ENCODE measurements around the gene SBDS.
"Not testable (repeated sequence)": the region's sequence is repeated elsewhere in the genome, so short reads cannot be mapped to it uniquely, and the experiment has no call there.

SBDS gene

DNA sequence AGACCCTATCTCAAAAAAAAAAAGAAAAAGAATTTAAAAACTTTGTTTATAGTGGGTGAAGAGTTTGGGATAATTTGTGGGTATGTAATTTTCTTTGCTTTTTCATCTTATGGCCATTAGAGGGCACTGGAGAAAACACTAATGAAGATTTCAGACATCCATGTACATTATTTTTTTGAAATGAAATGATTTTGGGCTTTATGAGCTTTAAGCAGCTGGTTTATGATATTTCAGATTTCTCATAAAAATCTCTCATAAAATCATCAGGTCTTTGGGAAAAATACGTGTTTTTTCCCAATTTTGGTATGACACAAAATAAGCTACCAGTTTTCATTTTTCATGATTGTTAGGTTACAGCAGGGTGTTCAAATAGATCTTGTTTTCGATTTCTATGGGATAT is 45.4 kb upstream of the SBDS start:
- H3K27ac ChIP-seq (ENCODE audit: extremely low read depth, low read depth, low read length); POLR2A ChIA-PET; H3K4me3 ChIP-seq (ENCODE audit: low read depth, low read length); H3K4me1 ChIP-seq (ENCODE audit: control insufficient read depth, insufficient read depth, low read length); H3K9me3 ChIP-seq (ENCODE audit: control insufficient read depth, insufficient read depth, low read depth, low read length); H3K36me3 ChIP-seq (ENCODE audit: control insufficient read depth in 2 of 2, insufficient read depth in 1 of 2, low read length in 2 of 2): not testable (repeated sequence)
- TF ChIP-seq ZNF654 (tag by site-specific recombination; IDR thresholded peaks at IDR 0.05; ENCODE audit: low read depth): peak; percentile 36
- CTCF ChIA-PET: interaction anchor here (0.6 to 0.9 kb wide), 12 partner anchors 8 to 1051 kb away, joined by 3 to 7 read pairs (median 3); no protein-coding TSS in a partner anchor

DNA sequence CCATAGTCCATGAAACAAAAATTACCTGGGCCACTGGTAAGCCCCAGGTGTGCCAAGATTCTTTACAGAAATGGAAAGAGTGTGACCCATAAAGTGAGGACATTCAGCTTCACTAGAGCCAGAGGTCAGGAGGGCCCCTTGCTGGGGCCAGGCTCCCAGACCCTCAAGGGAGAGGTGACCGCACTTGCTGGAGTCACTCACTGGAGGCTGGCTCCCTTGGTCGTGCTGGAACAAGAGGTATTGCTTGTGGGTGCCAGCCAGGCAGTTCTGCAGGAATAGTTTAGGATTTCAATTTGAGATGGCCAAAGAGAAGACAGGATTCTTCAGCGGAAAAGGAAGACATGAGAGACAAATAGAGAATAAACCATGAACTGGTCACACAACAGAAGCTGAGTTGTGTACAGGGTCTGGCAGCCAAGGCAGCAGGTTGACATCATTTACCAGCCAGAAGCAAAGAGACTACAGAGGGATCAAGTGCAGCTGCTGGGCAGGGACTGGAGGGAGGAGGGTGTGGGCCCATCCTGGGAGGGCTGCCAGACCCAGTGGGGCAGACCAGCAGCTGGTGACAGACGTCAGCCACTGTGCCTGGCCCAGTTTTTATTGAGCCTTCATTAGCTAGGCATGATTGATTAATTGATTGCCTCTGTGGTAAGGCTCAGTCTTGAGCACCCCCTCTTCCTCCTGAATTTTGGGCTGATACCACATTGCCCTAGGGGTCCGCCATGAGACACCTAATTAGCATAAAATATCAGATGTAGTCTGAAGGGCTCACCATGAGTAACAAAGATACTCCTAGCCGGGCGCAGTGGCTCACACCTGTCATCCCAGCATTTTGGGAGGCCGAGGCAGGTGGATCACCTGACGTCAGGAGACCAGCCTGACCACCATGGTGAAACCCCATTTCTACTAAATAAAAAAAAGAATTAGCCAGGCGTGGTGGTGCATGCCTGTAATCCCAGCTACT is 41.3 kb upstream of the SBDS start:
- H3K36me3 ChIP-seq (ENCODE audit: control insufficient read depth in 2 of 2, insufficient read depth in 1 of 2, low read length in 2 of 2); H3K4me1 ChIP-seq (ENCODE audit: control insufficient read depth, insufficient read depth, low read length); H3K9me3 ChIP-seq (ENCODE audit: control insufficient read depth, insufficient read depth, low read depth, low read length); POLR2A ChIA-PET; H3K27ac ChIP-seq (ENCODE audit: extremely low read depth, low read depth, low read length); CTCF ChIA-PET; H3K4me3 ChIP-seq (ENCODE audit: low read depth, low read length): not testable (repeated sequence)
- peak; percentile 94 for TF ChIP-seq ZNF692 (tag by site-specific recombination; IDR thresholded peaks at IDR 0.05)
- TF ChIP-seq ZFP69B (tag by site-specific recombination; IDR thresholded peaks at IDR 0.05): 0 out of 2 replicates have a peak, but pooled peaks have one; percentile 52
- TF ChIP-seq GLIS1 (tag by site-specific recombination; IDR thresholded peaks at IDR 0.05): peak; percentile 82

- Histone ChIP-seq H3K9me3 (ENCODE audit: control insufficient read depth, insufficient read depth, low read depth, low read length) (no peaks in the 10 kb centered on the region), H3K4me3 (ENCODE audit: low read depth, low read length) (no peak overlapping the region), H3K27ac (ENCODE audit: extremely low read depth, low read depth, low read length) (no peak overlapping the region), H3K4me1 (ENCODE audit: control insufficient read depth, insufficient read depth, low read length) (no peaks in the 10 kb centered on the region), H3K36me3 (ENCODE audit: control insufficient read depth in 2 of 2, insufficient read depth in 1 of 2, low read length in 2 of 2) (peaks cover 4 to 7% of the 10 kb centered on the region in 2 experiments; a peak in 2 of 3 replicates)
- POLR2A ChIA-PET: no interaction called here
- CTCF ChIA-PET: no interaction called here
- TF ChIP-seq, protein P1, sequence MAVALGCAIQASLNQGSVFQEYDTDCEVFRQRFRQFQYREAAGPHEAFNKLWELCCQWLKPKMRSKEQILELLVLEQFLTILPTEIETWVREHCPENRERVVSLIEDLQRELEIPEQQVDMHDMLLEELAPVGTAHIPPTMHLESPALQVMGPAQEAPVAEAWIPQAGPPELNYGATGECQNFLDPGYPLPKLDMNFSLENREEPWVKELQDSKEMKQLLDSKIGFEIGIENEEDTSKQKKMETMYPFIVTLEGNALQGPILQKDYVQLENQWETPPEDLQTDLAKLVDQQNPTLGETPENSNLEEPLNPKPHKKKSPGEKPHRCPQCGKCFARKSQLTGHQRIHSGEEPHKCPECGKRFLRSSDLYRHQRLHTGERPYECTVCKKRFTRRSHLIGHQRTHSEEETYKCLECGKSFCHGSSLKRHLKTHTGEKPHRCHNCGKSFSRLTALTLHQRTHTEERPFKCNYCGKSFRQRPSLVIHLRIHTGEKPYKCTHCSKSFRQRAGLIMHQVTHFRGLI (tag by site-specific recombination; IDR thresholded peaks at IDR 0.05): no peak
- TF ChIP-seq ATF2 (tag by site-specific recombination; IDR thresholded peaks at IDR 0.05; ENCODE audit: low read depth) (no peak), ZNF785 (tag by site-specific recombination; IDR thresholded peaks at IDR 0.05) (no peak), ZNF354C (tag by site-specific recombination; IDR thresholded peaks at IDR 0.05; ENCODE audit: borderline replicate concordance, low read depth) (no peak), HOXA7 (CRISPR knock-in tag; IDR thresholded peaks at IDR 0.05; ENCODE audit: borderline replicate concordance) (no peak), ZNF623 (tag by site-specific recombination; IDR thresholded peaks at IDR 0.05) (no peak), ZNF510 (tag by site-specific recombination; IDR thresholded peaks at IDR 0.05; ENCODE audit: insufficient replicate concordance) (no peak), ZNF830 (tag by site-specific recombination; IDR thresholded peaks at IDR 0.05; ENCODE audit: low read depth) (no peak), ZNF529 (tag by site-specific recombination; IDR thresholded peaks at IDR 0.05; ENCODE audit: insufficient replicate concordance) (no peak), ZBTB7A (tag by site-specific recombination; IDR thresholded peaks at IDR 0.05; ENCODE audit: low read depth) (no peak)
- TF ChIP-seq, protein P2, sequence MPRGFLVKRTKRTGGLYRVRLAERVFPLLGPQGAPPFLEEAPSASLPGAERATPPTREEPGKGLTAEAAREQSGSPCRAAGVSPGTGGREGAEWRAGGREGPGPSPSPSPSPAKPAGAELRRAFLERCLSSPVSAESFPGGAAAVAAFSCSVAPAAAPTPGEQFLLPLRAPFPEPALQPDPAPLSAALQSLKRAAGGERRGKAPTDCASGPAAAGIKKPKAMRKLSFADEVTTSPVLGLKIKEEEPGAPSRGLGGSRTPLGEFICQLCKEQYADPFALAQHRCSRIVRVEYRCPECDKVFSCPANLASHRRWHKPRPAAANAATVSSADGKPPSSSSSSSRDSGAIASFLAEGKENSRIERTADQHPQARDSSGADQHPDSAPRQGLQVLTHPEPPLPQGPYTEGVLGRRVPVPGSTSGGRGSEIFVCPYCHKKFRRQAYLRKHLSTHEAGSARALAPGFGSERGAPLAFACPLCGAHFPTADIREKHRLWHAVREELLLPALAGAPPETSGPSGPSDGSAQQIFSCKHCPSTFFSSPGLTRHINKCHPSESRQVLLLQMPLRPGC (tag by site-specific recombination; IDR thresholded peaks at IDR 0.05): no peak
These were observed 37.9 kb upstream of the SBDS start for GRCh38 chr7:67033251-67033650.

- H3K9me3 ChIP-seq (ENCODE audit: control insufficient read depth, insufficient read depth, low read depth, low read length); POLR2A ChIA-PET; H3K27ac ChIP-seq (ENCODE audit: extremely low read depth, low read depth, low read length); CTCF ChIA-PET; H3K4me1 ChIP-seq (ENCODE audit: control insufficient read depth, insufficient read depth, low read length); H3K4me3 ChIP-seq (ENCODE audit: low read depth, low read length); H3K36me3 ChIP-seq (ENCODE audit: control insufficient read depth in 2 of 2, insufficient read depth in 1 of 2, low read length in 2 of 2): not testable (repeated sequence)
These were observed 36.3 kb upstream of the SBDS start for GRCh38 chr7:67031685-67032084.

- H3K4me1 ChIP-seq (ENCODE audit: control insufficient read depth, insufficient read depth, low read length); POLR2A ChIA-PET; H3K27ac ChIP-seq (ENCODE audit: extremely low read depth, low read depth, low read length); CTCF ChIA-PET; H3K9me3 ChIP-seq (ENCODE audit: control insufficient read depth, insufficient read depth, low read depth, low read length); H3K4me3 ChIP-seq (ENCODE audit: low read depth, low read length): not testable (repeated sequence)
- peaks cover 8 to 26% of the 10 kb centered on the region in 2 experiments; a peak in 2 of 3 replicates for H3K36me3 ChIP-seq (ENCODE audit: control insufficient read depth in 2 of 2, insufficient read depth in 1 of 2, low read length in 2 of 2)
These were observed 30.1 kb upstream of the SBDS start for GRCh38 chr7:67025459-67025858.

Measured in HEK293 (cell line).